AG09309 (cell line): ENCODE results near the gene LPIN1.
"Not testable (repeated sequence)": the region's sequence is repeated elsewhere in the genome, so short reads cannot be mapped to it uniquely, and the experiment has no call there.

Source experiments
- DNase-seq: peaks from one replicate; pipeline ENCODE4 v3.0.0-alpha.2; 2010; ENCODE audit warnings: low read depth
- H3K4me3 ChIP-seq: 2 replicates; pipeline ENCODE4 v1.5.1; 2011; ENCODE audit warnings: mild to moderate bottlenecking, low read depth, low read length, moderate library complexity; ENCODE audit not compliant: control insufficient read depth
- CTCF ChIP-seq: IDR thresholded peaks from 2 replicates; pipeline ENCODE4 v1.5.1; 2011; ENCODE audit warnings: mild to moderate bottlenecking, low read depth, low read length, inconsistent platforms; ENCODE audit not compliant: insufficient read depth, control insufficient read depth; ENCODE audit errors: missing control alignments

The LPIN1 gene

GRCh38 chr2:11812466-11813248, 66.2 kb downstream of the LPIN1 start:
- no peak for DNase-seq
- no peak for TF ChIP-seq CTCF

GRCh38 chr2:11813345-11813744, 66.9 kb downstream of the LPIN1 start:
- not testable (repeated sequence) for H3K4me3 ChIP-seq, DNase-seq

More at GRCh38 chr2:11812466-11813248, 66.2 kb downstream of the LPIN1 start:
- no peak overlapping the region for H3K4me3 ChIP-seq

- no peak overlapping the region for H3K4me3 ChIP-seq
- no peak for TF ChIP-seq CTCF
- DNase-seq, result no peak
Measured at GRCh38 chr2:11813951-11814350, 67.5 kb downstream of the LPIN1 start.

- DNase-seq, result no peak
- no peak for TF ChIP-seq CTCF
- no peak overlapping the region for H3K4me3 ChIP-seq
Measured at GRCh38 chr2:11814979-11815510, 68.6 kb downstream of the LPIN1 start.

GRCh38 chr2:11816935-11817334, 70.5 kb downstream of the LPIN1 start:
- not testable (repeated sequence) for H3K4me3 ChIP-seq, DNase-seq

- DNase-seq, result no peak
Measured at GRCh38 chr2:11819235-11819729, 72.8 kb downstream of the LPIN1 start.

GRCh38 chr2:11820650-11821049, 74.2 kb downstream of the LPIN1 start:
- no peak overlapping the region for H3K4me3 ChIP-seq
- TF ChIP-seq CTCF, result no peak

More at GRCh38 chr2:11819235-11819729, 72.8 kb downstream of the LPIN1 start:
- no peak overlapping the region for H3K4me3 ChIP-seq
- TF ChIP-seq CTCF, result no peak

More at GRCh38 chr2:11820650-11821049, 74.2 kb downstream of the LPIN1 start:
- no peak for DNase-seq
